HG02885 (cell line): ENCODE measurements around the gene POLR2L.

Source experiments
- ATAC-seq: cut with Tn5 transposase; IDR thresholded peaks from one replicate; pipeline ENCODE4 v1.9.1; 2021; ENCODE audit warnings: mild to moderate bottlenecking; ENCODE audit not compliant: unreplicated experiment, poor library complexity

POLR2L gene

GRCh38 chr11:828506-829175, 13.7 kb downstream of the POLR2L start:
- no peak for ATAC-seq

GRCh38 chr11:827897-828192, 14.5 kb downstream of the POLR2L start, which contains the start of gene CRACR2B:
Gene CRACR2B, plus strand, starts transcription at chr11:827919. Its CDS starts 689 bp downstream, at chr11:828608.
- ATAC-seq: no peak

DNA sequence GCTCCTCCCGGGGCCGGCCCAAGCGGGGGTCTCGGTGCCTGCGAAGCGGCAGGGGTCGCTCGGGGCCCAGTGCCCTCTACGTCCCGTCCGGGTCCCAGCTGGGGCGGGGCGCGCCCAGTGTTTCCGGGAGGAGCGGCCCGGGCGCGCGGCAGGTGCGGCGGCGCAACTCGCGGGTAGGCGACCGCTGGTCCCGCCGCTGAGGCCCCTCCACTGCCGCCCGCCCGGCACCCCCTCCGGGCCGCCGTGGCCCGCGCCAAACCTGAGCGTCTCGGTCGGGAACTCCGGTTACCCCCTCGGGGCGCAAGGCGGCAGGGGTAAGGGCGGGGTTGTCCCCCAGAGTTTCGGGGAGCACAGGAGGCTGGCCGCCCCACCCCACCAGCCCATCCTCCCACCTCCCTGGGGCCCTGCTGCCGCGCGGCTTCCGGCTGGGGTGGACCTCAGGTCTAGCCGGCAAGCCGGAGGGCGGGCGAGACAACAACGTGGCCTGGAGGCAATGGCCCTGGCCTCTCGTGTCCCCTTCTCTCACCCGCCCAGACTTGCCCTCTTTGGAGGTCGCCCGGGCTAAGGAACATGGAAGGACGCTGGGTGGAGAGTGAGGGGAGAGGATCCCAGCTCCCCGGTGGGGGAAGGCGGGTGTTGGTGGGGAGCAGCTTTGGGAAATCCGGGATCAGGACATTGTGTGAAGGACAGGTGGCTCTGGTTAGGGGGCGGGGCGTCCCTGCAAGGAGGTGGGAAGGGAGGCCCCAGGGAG, 15.0 kb downstream of the POLR2L start:
- peak; percentile 62 for ATAC-seq

- peak; percentile 17 for ATAC-seq
These were observed 15.5 kb downstream of the POLR2L start for GRCh38 chr11:826836-827145.

- no peak for ATAC-seq
These were observed 16.1 kb downstream of the POLR2L start for GRCh38 chr11:826227-826621.

DNA sequence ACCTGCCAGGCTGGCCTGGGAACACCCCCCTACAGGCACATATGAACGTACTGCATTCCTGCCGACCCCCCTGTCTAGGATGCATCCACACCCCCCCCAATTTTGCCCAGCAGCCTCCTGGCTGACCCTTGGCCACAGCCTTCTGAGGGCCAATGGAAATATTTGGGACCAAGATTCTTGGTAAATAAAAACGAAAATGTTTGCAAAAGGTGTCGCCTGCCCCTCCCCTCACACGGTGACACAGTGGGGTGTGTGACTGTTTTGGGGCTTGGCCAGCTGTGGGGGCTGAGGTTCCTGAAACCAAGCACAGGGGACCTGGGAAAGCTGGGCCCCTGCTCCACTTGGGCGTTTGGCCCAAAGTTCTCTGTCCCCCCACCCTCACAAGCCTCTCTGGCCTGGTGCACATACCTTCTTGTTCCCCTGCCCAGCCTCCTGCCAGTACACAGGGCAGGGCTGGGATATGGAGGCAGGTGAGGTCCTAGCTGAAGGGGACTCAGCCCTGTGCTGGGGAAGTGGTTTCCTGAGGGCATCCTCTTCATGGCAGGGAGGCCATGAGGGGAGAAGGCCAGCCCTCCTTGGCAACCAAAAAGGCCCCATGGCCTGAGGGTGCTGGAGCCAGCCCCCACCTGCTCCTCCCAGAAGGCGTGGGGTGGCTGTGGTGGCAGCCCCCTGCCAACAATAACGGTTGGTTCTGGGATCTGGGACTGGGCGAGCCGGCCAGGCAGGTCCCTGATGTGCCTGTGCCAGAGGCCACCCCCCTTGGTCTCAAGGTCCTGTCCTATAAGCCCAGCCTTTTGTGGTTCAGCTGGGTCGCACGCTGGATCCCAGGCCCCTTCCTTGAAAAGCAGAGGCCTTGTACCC, 16.7 kb downstream of the POLR2L start:
- ATAC-seq: no peak

GRCh38 chr11:824942-825341, 17.4 kb downstream of the POLR2L start:
- ATAC-seq: no peak

GRCh38 chr11:824292-824880, 17.9 kb downstream of the POLR2L start:
- no peak for ATAC-seq

DNA sequence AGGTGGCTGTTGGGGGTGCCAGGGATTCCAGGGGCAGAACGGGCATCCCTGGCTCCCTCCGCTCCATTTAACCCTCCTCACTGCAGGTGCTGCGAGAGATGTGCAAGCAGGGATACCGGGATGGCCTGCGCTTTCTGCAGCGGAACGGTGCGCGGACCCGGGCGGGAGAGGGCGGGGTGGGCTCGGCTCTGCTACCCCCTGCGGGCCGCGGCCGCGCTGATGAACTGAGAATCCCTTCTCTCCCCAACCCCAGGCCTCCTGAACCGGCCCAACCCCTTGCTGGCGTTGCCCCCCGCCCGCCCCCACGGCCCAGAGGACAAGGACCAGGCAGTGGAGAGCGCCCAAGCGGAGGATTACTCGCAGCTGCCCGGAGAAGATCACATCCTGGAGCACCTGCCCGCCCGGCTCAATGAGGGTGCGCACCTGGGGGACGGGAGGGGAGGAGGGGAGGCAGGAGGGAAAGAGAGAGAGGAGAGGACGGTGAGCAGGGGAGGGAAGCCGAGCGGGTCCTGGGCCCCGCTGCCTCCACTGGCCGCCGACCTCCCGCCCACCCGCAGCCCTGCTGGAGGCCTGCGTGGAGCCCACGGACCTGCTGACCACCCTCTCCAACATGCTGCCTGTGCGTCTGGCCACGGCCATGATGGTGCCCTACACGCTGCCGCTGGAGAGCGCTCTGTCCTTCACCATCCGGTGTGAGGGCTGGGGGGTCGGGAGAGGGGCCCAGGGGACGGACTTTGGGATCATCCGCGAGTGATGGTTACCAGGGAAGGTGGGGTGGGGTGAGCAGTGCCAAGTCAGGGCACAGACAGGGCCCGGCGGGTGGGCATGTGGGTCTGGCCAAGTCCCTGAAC, 18.7 kb downstream of the POLR2L start:
- no peak for ATAC-seq

GRCh38 chr11:821512-822371, 20.6 kb downstream of the POLR2L start:
- no peak for ATAC-seq

- no peak for ATAC-seq
These were observed 21.4 kb downstream of the POLR2L start for GRCh38 chr11:820655-821511.

- ATAC-seq: peak; percentile 69
These were observed 22.2 kb downstream of the POLR2L start for GRCh38 chr11:819943-820649.

GRCh38 chr11:819129-819931, 23.0 kb downstream of the POLR2L start:
- peak; percentile 70 for ATAC-seq

- ATAC-seq: no peak
These were observed 23.8 kb downstream of the POLR2L start, which contains the start of gene PNPLA2 for GRCh38 chr11:818396-819128. Gene PNPLA2, plus strand, starts transcription at chr11:818914. Its CDS starts 805 bp downstream, at chr11:819719.

DNA sequence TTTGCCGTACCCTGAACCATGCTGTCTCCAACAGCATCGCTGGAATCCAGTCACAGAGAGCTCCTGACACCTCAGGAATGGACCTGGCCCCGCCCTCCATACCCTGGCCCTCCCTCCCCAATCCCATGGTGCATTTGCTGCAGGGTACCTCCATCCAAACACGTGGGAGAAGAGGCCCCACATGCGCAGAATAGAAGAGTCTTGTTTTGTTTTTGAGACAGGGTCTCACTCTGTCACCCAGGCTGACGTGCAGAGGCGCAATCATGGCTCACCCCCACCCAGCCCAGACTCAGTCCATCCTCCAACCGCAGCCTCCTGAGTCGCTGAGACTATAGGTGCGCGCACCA, 25.9 kb downstream of the POLR2L start:
- no peak for ATAC-seq
